NT2/D1 (cell line): Measurements from ENCODE around the gene PDCD7.

Experiments used
- SUZ12 ChIP-seq: IDR thresholded peaks from 2 replicates; pipeline ENCODE4 v1.6.1; 2011; ENCODE audit not compliant: insufficient read length, insufficient read depth; ENCODE audit errors: extremely low read depth
- YY1 ChIP-seq: IDR thresholded peaks from 2 replicates; pipeline ENCODE4 v1.6.1; 2011; ENCODE audit not compliant: insufficient read length, insufficient read depth
- ZNF274 ChIP-seq: IDR thresholded peaks from 2 replicates; pipeline ENCODE4 v1.6.1; 2011; ENCODE audit warnings: mild to moderate bottlenecking, low read depth, low read length

DNA sequence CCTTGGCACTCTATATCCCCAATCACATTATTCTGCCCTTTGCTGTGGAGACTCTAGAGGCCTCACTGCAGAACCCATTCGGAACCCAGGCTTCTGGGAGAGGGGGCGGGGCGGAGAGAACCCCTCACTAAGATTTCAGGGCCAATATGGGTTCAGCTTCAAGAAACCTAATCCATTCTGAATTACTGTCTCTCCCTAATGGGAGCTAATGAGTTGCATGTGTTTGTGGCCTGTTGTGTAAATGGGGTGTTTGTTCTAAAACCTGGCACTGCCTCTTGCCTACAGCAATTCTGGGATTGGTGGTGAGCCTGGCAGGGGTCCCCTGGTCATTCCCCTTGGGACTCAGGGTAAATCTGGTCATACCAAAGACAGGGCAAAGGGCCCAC, 65.2 kb downstream of the PDCD7 start:
- no peak for TF ChIP-seq YY1
- TF ChIP-seq ZNF274, result no peak
- no peak for TF ChIP-seq SUZ12
